HG02571 (cell line): ENCODE data around the gene SFXN3.

ENCODE experiments used
- ATAC-seq: cut with Tn5 transposase; IDR thresholded peaks from one replicate; pipeline ENCODE4 v1.9.1; 2021; ENCODE audit warnings: mild to moderate bottlenecking, moderate library complexity; ENCODE audit not compliant: unreplicated experiment

The SFXN3 gene

GRCh38 chr10:101054876-101055275 is 23.8 kb downstream of the SFXN3 start:
- ATAC-seq, result no peak

DNA sequence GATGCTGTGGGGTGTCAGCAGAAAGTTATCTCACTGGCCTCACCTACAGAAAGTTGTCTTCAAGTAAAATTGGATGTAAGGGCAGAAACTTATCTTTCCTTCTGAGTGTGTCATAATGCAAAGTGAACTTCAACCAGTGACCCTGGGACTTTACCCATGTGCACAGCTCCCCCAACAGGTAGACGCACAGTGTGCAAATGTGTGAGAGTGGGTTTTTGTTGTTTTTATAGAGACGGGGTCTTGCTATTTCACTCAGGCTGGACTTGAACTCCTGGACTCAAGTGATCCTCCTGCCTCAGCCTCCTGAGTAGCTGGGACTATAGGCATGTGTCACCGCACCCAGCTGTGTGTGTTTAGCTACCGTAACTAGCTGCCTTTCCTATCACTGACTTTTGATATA is 24.4 kb downstream of the SFXN3 start:
- ATAC-seq, result no peak

DNA sequence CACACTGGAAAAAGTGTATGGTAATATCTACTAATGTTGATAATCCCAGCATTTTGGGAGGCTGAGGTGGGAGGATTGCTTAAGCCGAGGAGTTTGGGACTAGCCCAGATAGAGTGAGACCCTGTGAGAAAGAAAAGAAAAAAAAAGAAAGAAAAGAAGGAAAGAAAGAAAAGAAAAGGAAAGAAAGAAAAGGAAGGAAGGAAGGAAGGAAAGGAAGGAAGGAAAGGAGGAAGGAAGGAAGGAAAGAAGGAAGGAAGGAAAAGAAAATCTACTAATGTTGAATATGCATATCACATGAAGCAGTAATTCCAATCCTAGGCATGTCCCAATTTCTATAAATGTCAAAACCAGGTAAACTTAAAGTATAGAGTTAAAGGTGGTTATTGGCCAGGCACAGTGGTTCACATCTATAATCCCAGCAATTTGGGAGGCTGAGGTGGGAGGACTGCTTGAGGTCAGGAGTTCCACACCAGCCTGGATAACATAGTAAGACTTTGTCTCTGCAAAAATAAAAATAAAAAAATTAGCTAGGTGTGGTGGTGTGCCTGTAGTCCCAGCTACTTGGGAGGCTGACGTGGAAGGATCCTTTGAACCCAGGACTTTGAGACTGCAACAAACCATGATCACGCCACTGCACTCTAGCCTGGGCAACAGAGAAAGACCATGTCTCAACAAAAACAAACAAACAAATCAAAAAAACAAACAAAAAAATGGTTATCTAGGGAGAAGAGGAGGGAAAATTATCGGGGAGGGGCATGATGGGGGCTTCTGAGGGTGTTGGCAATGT is 25.5 kb downstream of the SFXN3 start:
- ATAC-seq, result no peak

GRCh38 chr10:101060036-101060950 is 29.3 kb downstream of the SFXN3 start:
- ATAC-seq, result peak; percentile 43

GRCh38 chr10:101060951-101061623 is 30.1 kb downstream of the SFXN3 start:
- ATAC-seq, result peak; percentile 46

GRCh38 chr10:101061624-101062231 is 30.7 kb downstream of the SFXN3 start, which contains the start of gene KAZALD1:
Gene KAZALD1 (plus strand): TSS chr10:101061989. CDS start chr10:101062593, 604 bp downstream.
- no peak for ATAC-seq

- no peak for ATAC-seq
Observed at GRCh38 chr10:101062232-101063049, 31.4 kb downstream of the SFXN3 start.

GRCh38 chr10:101063050-101063525 is 32.1 kb downstream of the SFXN3 start:
- ATAC-seq, result no peak

DNA sequence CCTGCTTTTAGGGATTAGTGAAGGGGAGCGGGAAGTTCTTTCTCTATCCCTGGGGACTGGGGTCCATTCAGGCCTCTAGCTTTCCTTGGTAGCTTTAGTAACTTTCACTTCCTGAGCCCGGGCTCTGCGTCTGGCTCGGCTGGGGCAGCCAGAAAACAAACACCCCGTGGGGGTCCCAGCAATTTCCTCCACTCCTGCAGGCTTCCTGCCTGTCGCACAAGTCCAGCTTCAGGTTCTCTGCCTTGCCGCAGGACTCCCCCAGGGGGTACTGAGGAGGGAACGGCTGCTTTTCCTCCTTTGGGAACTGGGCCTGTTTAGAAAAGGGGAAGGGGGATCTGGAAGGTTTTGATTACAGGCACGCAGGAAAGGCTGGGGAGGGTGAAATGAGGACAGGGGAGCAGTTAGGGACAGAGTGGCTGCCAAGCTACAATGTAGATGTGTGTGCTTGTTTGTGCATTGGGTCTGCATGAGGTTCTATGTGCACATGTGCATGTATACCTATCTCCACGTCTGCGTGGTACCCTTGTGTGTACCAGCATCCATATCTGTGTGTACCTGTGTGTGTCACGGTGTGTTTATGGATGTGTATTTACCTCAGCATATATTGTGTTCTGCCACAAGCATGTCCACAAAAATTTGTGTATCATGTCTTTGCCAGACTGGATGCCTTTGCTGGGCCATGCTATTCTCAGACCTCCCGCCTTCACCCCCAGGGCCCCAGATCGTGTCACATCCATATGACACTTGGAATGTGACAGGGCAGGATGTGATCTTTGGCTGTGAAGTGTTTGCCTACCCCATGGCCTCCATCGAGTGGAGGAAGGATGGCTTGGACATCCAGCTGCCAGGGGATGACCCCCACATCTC is 32.7 kb downstream of the SFXN3 start:
- no peak for ATAC-seq

GRCh38 chr10:101064415-101065030 is 33.5 kb downstream of the SFXN3 start:
- no peak for ATAC-seq

DNA sequence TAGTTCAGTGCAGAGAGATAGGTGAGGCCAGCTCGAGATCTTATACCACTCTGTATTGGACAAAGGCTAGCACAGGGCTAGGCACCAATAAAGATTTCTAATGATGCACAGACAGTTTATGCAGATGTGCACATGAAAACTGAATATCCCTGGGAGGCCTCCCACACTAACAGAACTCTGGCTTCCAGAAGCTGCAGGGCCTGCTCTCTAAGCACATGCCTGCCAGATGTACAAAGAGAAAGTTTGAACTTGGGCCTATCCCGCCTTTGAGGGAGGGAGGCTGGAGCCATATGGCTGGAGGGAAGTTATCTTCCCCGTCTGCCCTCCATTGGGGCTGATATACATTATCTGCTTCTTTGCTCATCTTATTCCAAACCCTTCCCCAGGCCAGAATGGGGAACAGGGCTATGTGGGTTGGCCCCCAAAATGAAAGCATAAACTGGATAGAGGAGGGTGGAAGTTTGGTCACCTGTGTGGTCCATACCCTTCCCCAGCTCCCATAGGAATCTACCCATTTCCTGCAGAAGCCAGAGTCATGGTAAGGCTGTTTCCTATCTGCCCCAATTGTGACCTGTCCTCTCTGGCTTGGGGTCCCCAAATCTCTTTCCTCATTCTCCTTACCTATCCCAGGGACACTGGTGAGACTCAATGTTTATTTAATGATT is 34.6 kb downstream of the SFXN3 start:
- no peak for ATAC-seq

DNA sequence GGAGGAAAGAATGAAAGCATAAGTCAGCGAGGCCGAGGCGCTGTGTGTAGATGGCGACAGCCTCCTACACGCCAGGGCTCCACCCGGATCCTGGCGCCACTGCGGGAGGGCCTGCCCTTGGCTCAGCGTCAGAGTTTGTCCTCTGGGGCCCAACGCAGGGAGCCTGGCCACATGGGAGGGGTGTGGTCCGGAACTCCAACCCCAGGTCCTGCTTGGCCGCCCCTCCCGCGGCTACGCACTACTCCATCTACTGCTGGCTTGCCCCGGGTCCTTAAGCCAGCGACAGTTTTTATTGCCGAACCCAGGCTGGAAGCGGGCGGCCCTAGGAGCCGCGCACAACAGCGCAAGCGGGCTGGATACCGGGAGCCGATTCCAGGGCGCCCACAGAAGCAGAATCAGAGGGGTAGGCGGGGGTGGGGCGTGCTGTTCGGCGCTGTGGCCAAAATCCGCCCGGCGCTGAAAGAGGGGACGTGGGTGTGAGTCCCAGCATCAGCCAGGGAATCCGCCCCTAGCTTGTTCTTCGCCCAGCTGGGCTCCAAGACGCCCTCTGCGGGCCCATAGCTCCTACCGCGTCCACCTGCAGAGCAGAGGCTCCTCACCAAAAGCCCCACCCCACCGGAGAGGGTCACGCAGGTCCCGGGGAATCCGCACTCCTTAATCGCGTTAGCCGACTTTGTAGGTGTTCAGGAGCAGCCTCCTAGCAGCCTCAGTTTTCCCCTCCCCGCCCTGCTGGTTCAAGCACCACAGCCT is 35.3 kb downstream of the SFXN3 start:
- no peak for ATAC-seq

DNA sequence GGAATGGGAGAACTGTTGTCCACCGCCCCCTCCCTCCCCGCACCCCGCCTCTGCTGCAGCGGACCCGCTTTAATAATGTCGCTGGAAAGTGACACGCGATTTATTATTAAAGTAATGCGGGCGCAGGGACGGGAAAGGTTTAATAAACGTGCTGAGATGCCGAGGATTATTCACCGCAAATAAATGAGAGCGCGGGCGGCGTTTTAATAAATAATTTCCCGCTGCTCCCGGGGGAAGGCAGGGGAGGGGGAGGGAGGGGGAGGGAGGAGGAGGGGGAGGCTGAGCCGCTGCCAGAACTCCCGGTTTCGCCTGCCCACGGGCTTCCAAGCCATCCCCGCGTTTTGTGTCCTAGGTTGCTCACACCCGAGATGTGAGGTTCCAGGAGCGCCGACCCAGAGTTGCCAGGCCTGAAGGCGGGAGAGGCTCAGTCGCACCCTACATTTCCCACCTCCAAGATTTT is 35.9 kb downstream of the SFXN3 start:
- ATAC-seq, result no peak

DNA sequence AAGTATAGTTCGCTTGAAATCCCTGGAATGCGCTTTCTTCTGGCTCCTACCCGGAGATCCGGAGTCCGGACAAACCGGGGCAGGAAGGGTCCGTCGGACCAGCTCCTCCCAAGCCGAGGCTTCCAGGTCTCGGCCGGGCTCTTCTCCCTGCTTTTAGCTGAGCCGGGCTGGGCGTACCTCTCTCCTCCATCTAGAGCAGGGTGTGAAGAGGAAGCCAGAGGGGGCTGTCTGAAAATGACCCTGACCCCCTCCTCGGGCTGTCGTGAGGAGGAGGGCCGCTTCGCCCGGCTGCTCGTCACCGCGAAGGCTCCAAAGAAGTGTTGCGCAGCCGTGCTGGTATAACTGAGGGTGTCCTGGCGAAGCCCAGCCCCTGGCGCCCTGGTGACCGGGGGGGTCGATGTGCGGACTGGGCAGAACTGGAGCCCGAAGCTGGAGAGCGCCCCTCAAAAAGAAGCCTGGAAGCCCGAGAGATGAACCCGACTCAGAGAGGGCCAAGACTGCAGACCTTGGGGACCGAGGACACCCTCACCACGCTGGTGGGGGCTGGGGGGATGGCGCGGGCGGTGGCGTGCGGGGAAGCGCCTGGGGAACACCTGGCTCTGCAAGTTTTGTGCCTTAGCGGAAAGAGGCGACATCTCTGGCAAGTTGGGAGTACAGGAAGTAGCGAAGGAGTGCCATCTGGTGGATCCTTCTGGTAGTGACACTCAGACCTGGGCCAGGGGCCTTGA is 36.5 kb downstream of the SFXN3 start:
- no peak for ATAC-seq

GRCh38 chr10:101069441-101069840 is 38.4 kb downstream of the SFXN3 start:
- no peak for ATAC-seq

- no peak for ATAC-seq
Observed at GRCh38 chr10:101070098-101070497, 39.1 kb downstream of the SFXN3 start.
